Panc1 (cell line): Measurements from ENCODE around the gene ERICH4. TPM values are rescaled to one million over a fixed set of nuclear protein-coding genes. Genes with fewer than 3 reads are reported as not detected.
"Not testable (repeated sequence)": the region's sequence is repeated elsewhere in the genome, so short reads cannot be mapped to it uniquely, and the experiment has no call there.

Source experiments
- ATAC-seq: fragments of 200-7000 bp; cut with Tn5 transposase; 2 replicates; pipeline ENCODE4 v1.9.1; 2020; ENCODE audit warnings: mild to moderate bottlenecking, moderate library complexity
- BruUV-seq: library from RNA; stranded (reverse); fragments of 400-500 nt; replicated peaks from 2 replicates; lab custom pipeline; 2021; lab: Mats Ljungman, UMichigan
- CTCF ChIA-PET: fragments of 300-600 bp; sonication (Branson Sonifier 250); formaldehyde crosslinking; loops from one replicate; lab custom pipeline; 2022; ENCODE audit warnings: antibody characterized with exemption; lab: Charles Lee
- POLR2A ChIA-PET: fragments of 300-600 bp; sonication (Branson Sonifier 250); formaldehyde crosslinking; loops from one replicate; lab custom pipeline; 2022; ENCODE audit warnings: antibody characterized with exemption; lab: Charles Lee
- DNase-seq: peaks from one replicate; pipeline ENCODE4 v3.0.0-alpha.2; 2010; ENCODE audit warnings: low read depth, low spot score
- H3K27ac ChIP-seq: 2 replicates; pipeline ENCODE4 v1.5.1; 2011; ENCODE audit warnings: mild to moderate bottlenecking, low read length, inconsistent platforms
- H3K27me3 ChIP-seq: fragments of 200-500 bp; sonication (Bioruptor generic); 2 replicates; pipeline ENCODE4 v1.6.0; 2014; ENCODE audit warnings: low read length, inconsistent platforms; ENCODE audit not compliant: control insufficient read depth, insufficient read depth
- H3K36me3 ChIP-seq: fragments of 200-500 bp; sonication (Bioruptor generic); 2 replicates; pipeline ENCODE4 v1.5.1; 2014; ENCODE audit warnings: inconsistent platforms, mild to moderate bottlenecking, low read length, moderate library complexity; ENCODE audit not compliant: control insufficient read depth, insufficient read depth
- H3K4me1 ChIP-seq: 2 replicates; pipeline ENCODE4 v1.5.1; 2011; ENCODE audit warnings: inconsistent platforms, mild to moderate bottlenecking, low read length, moderate library complexity; ENCODE audit not compliant: control insufficient read depth, insufficient read depth
- H3K4me3 ChIP-seq, 2 experiments: 2 replicates each; pipeline ENCODE4 v1.5.1; 2011 to 2012; ENCODE audit warnings: low read depth in 2 of 2, low read length in 2 of 2, mild to moderate bottlenecking in 2 of 2, inconsistent platforms in 1 of 2, moderate library complexity in 1 of 2
- H3K9me3 ChIP-seq: fragments of 200-500 bp; sonication (Bioruptor generic); 2 replicates; pipeline ENCODE4 v1.5.1; 2014; ENCODE audit warnings: low read depth, mild to moderate bottlenecking, inconsistent platforms, low read length, moderate library complexity; ENCODE audit not compliant: control insufficient read depth, insufficient read depth
- POLR2AphosphoS5 ChIP-seq: IDR thresholded peaks from 2 replicates; pipeline ENCODE4 v1.6.1; 2012; ENCODE audit warnings: mild to moderate bottlenecking, low read depth, low read length, moderate library complexity
- REST ChIP-seq, 2 experiments: IDR thresholded peaks; 2 replicates each; pipeline ENCODE4 v1.6.1; 2011 to 2012; ENCODE audit warnings: low read depth in 2 of 2, control low read depth in 1 of 2, low read length in 1 of 2, mild to moderate bottlenecking in 1 of 2, moderate library complexity in 1 of 2; ENCODE audit not compliant: insufficient read depth in 1 of 2
- SIN3A ChIP-seq: IDR thresholded peaks from 2 replicates; pipeline ENCODE4 v1.6.1; 2012; ENCODE audit warnings: low read depth, mild to moderate bottlenecking, low read length, moderate library complexity, borderline replicate concordance; ENCODE audit not compliant: insufficient read depth
- TCF7L2 ChIP-seq: IDR thresholded peaks from 2 replicates; pipeline ENCODE4 v1.6.1; 2011; ENCODE audit warnings: mild to moderate bottlenecking, low read depth, low read length, inconsistent platforms
- in situ Hi-C: cut with HindIII; loops from 2 replicates; pipeline ENCODE4 v1.10.0; 2016; ENCODE audit warnings: low sequenced_read_pairs, low pct_unique_long_range_greater_than_20kb
- intact Hi-C: fragments of 100-400 bp; cut with micrococcal nuclease; formaldehyde crosslinking; loops from one replicate; pipeline ENCODE4 v1.10.0; 2022; ENCODE audit not compliant: unreplicated experiment
- total RNA-seq: library from RNA; stranded (reverse); gene quantifications from one replicate; pipeline ENCODE4 v1.2.1, GENCODE V29; 2021; ENCODE audit not compliant: unreplicated experiment
- TF ChIP-seq, protein P1 (sequence below): fragments of 450-650 bp; IDR thresholded peaks from 2 replicates; pipeline ENCODE4 v1.5.1; 2017; ENCODE audit warnings: mild to moderate bottlenecking

Gene ERICH4
- total RNA-seq, 1 experiment from 2014 or later, result not detected

- intact Hi-C loops, ATAC-seq, in situ Hi-C loops, H3K27ac ChIP-seq, H3K9me3 ChIP-seq, H3K4me1 ChIP-seq, H3K4me3 ChIP-seq, H3K27me3 ChIP-seq, H3K36me3 ChIP-seq, DNase-seq, BruUV-seq: not testable (repeated sequence)
- POLR2A ChIA-PET, result interaction anchor here (0.6 kb wide), 1 partner anchor 171 kb away, joined by 3 read pairs; the partner anchor contains the start of gene HNRNPUL1
- CTCF ChIA-PET, result interaction anchor here (0.6 to 0.7 kb wide), 2 partner anchors 78 to 95 kb away, joined by 5 to 8 read pairs; no protein-coding TSS in a partner anchor
Measured at GRCh38 chr19:41435376-41435775, 7.6 kb upstream of the ERICH4 start.

- in situ Hi-C loops, result no loop called here
- TF ChIP-seq POLR2AphosphoS5 (no peak), REST (IDR thresholded peaks at IDR 0.05; ENCODE audit: insufficient read depth in 1 of 2, low read depth in 2 of 2, low read length in 1 of 2) (no peak), TCF7L2 (no peak), SIN3A (no peak)
- TF ChIP-seq, protein P1, sequence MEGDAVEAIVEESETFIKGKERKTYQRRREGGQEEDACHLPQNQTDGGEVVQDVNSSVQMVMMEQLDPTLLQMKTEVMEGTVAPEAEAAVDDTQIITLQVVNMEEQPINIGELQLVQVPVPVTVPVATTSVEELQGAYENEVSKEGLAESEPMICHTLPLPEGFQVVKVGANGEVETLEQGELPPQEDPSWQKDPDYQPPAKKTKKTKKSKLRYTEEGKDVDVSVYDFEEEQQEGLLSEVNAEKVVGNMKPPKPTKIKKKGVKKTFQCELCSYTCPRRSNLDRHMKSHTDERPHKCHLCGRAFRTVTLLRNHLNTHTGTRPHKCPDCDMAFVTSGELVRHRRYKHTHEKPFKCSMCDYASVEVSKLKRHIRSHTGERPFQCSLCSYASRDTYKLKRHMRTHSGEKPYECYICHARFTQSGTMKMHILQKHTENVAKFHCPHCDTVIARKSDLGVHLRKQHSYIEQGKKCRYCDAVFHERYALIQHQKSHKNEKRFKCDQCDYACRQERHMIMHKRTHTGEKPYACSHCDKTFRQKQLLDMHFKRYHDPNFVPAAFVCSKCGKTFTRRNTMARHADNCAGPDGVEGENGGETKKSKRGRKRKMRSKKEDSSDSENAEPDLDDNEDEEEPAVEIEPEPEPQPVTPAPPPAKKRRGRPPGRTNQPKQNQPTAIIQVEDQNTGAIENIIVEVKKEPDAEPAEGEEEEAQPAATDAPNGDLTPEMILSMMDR, result no peak
- H3K9me3 ChIP-seq, result no peaks in the 10 kb centered on the region
- ATAC-seq, result no peak
- DNase-seq, result no peak
- intact Hi-C loops, result no loop called here
- no peaks in the 10 kb centered on the region; the same call in 1 of the 2 replicates for H3K36me3 ChIP-seq
- ChIA-PET POLR2A (interaction anchor here (0.6 kb wide), 1 partner anchor 172 kb away, joined by 3 read pairs; the partner anchor contains the start of gene HNRNPUL1), CTCF (interaction anchor here (0.6 to 0.7 kb wide), 2 partner anchors 79 to 96 kb away, joined by 5 to 8 read pairs; no protein-coding TSS in a partner anchor)
- BruUV-seq, result no TSS peak
- no peaks in the 10 kb centered on the region for H3K27me3 ChIP-seq
- H3K4me3 ChIP-seq, result no peak overlapping the region
- H3K4me1 ChIP-seq, result peaks cover 5% of the 10 kb centered on the region; the same call in 1 of the 2 replicates
- H3K27ac ChIP-seq, result no peak overlapping the region
Measured at GRCh38 chr19:41435936-41436673, 6.9 kb upstream of the ERICH4 start.

DNA sequence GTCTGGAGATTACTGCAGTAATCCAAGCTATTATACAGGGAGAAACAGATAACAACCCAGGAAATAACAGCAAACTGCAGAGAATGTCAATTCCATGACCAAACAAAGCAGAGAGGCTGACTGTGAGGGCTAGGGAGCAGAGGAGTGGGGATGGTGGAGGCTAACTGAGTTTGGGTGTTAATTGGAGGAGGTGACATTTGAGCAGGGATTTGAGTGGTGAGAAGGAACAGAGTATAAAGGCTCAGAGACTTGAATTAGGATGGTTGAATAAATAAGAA is 6.3 kb upstream of the ERICH4 start:
- Histone ChIP-seq H3K9me3 (no peaks in the 10 kb centered on the region), H3K27me3 (no peaks in the 10 kb centered on the region), H3K36me3 (no peaks in the 10 kb centered on the region; the same call in 1 of the 2 replicates), H3K4me1 (peaks cover 5% of the 10 kb centered on the region; the same call in 1 of the 2 replicates), H3K4me3 (no peak overlapping the region), H3K27ac (no peak overlapping the region)
- ChIA-PET POLR2A (no interaction called here), CTCF (no interaction called here)
- intact Hi-C loops (no loop called here), in situ Hi-C loops (no loop called here)
- TF ChIP-seq REST (IDR thresholded peaks at IDR 0.05; ENCODE audit: insufficient read depth in 1 of 2, low read depth in 2 of 2, low read length in 1 of 2), result no peak
- no peak for TF ChIP-seq SIN3A
- DNase-seq, result no peak
- ATAC-seq, result no peak
- BruUV-seq, result no TSS peak
